ENCODE measurements around the gene LOXL3.

LOXL3 gene

GRCh38 chr2:74505448-74506246, 48.1 kb downstream of the LOXL3 start:
- no peak for DNase-seq (ENCODE audit: low spot score)

- no peak for DNase-seq (ENCODE audit: low spot score)
Measured at GRCh38 chr2:74504591-74504990, 49.2 kb downstream of the LOXL3 start.

GRCh38 chr2:74503506-74504475, 50.0 kb downstream of the LOXL3 start:
- no peak for DNase-seq (ENCODE audit: low spot score)

- peak; percentile 55 for DNase-seq (ENCODE audit: low spot score)
Measured at GRCh38 chr2:74502720-74503505, 50.8 kb downstream of the LOXL3 start.

- DNase-seq (ENCODE audit: low spot score), result no peak
Measured at GRCh38 chr2:74502147-74502719, 51.5 kb downstream of the LOXL3 start.

- no peak for DNase-seq (ENCODE audit: low spot score)
Measured at GRCh38 chr2:74501335-74502071, 52.2 kb downstream of the LOXL3 start.

GRCh38 chr2:74500578-74500946, 53.2 kb downstream of the LOXL3 start:
- no peak for DNase-seq (ENCODE audit: low spot score)

- DNase-seq (ENCODE audit: low spot score), result no peak
Measured at GRCh38 chr2:74499940-74500577, 53.7 kb downstream of the LOXL3 start.

- DNase-seq (ENCODE audit: low spot score), result no peak
Measured at GRCh38 chr2:74499267-74499939, 54.3 kb downstream of the LOXL3 start, which contains the start of gene LBX2. TSS of gene LBX2 (minus strand) at chr2:74499603. CDS start at chr2:74499537, 66 bp downstream.

GRCh38 chr2:74498500-74499266, 55.1 kb downstream of the LOXL3 start:
- DNase-seq (ENCODE audit: low spot score), result peak; percentile 43

GRCh38 chr2:74497777-74498499, 55.8 kb downstream of the LOXL3 start:
- peak; percentile 28 for DNase-seq (ENCODE audit: low spot score)

- no peak for DNase-seq (ENCODE audit: low spot score)
Measured at GRCh38 chr2:74496997-74497776, 56.6 kb downstream of the LOXL3 start.

GRCh38 chr2:74495440-74495839, 58.3 kb downstream of the LOXL3 start:
- no peak for DNase-seq (ENCODE audit: low spot score)

GRCh38 chr2:74493546-74493945, 60.2 kb downstream of the LOXL3 start:
- no peak for DNase-seq (ENCODE audit: low spot score)

GRCh38 chr2:74491648-74492544, 61.8 kb downstream of the LOXL3 start:
- DNase-seq (ENCODE audit: low spot score), result no peak

GRCh38 chr2:74489906-74490305, 63.8 kb downstream of the LOXL3 start:
- DNase-seq (ENCODE audit: low spot score), result no peak
